ENCODE results near the gene DHPS.

GRCh38 chr19:12703046-12703445 is 21.4 kb upstream of the DHPS start:
- TF ChIP-seq CTCF (IDR thresholded peaks at IDR 0.05), result no peak
- no peak for TF ChIP-seq EZH2 (IDR thresholded peaks at IDR 0.05; ENCODE audit: borderline replicate concordance, insufficient read depth, low read depth, low read length, poor library complexity, severe bottlenecking)
